Breast epithelium (tissue), 4 donors: ENCODE results near the gene PARM1. TPM values are rescaled to one million over a fixed set of nuclear protein-coding genes. Genes with fewer than 3 reads are reported as not detected.

Source experiments
- DNase-seq, 2 donors: peaks; one replicate each; pipeline ENCODE4 v3.0.0-alpha.2; 2019; ENCODE audit warnings: low spot score in 2 of 2
- H3K27ac ChIP-seq, 2 donors: fragments of 200-600 bp; sonication (generic) in 1 of 2; one replicate each; pipeline ENCODE4 v1.5.1; 2016 to 2019; ENCODE audit warnings: mild to moderate bottlenecking in 1 of 2
- H3K27me3 ChIP-seq, 2 donors: fragments of 200-600 bp; sonication (generic) in 1 of 2; one replicate each; pipeline versions ENCODE4 v1.5.1 to v1.6.0; 2017 to 2019; ENCODE audit warnings: control low read depth in 1 of 2, mild to moderate bottlenecking in 1 of 2
- H3K36me3 ChIP-seq: fragments of 200-600 bp; one replicate; pipeline ENCODE4 v1.5.1; 2019
- H3K4me1 ChIP-seq, 2 donors: fragments of 200-600 bp; sonication (generic); one replicate each; pipeline ENCODE4 v1.5.1; 2016 to 2019; ENCODE audit warnings: control low read depth in 1 of 2
- H3K4me3 ChIP-seq, 3 donors: fragments of 200-600 bp; sonication (generic); 1 replicate in 2 of 3; 2 replicates in 1 of 3; pipeline ENCODE4 v1.5.1; 2016 to 2019; ENCODE audit warnings: mild to moderate bottlenecking in 3 of 3, moderate library complexity in 2 of 3
- H3K9me3 ChIP-seq, 2 donors: fragments of 200-600 bp; sonication (generic) in 1 of 2; one replicate each; pipeline ENCODE4 v1.5.1; 2016 to 2019; ENCODE audit warnings: control low read depth in 1 of 2
- CTCF ChIP-seq, 3 donors: fragments of 450-650 bp; IDR thresholded peaks; one replicate each; pipeline ENCODE4 v1.5.1; 2016 to 2017; ENCODE audit warnings: antibody characterized with exemption in 3 of 3, mild to moderate bottlenecking in 3 of 3, moderate library complexity in 3 of 3
- POLR2A ChIP-seq: fragments of 450-650 bp; IDR thresholded peaks from one replicate; pipeline ENCODE4 v1.6.1; 2016; ENCODE audit warnings: antibody characterized with exemption, mild to moderate bottlenecking, moderate library complexity
- POLR2AphosphoS5 ChIP-seq, 3 donors: sonication (generic); formaldehyde crosslinking; IDR thresholded peaks; one replicate each; pipeline ENCODE4 v1.6.1; 2017; ENCODE audit warnings: antibody characterized with exemption in 3 of 3
- intact Hi-C: fragments of 100-400 bp; cut with DNase I; formaldehyde crosslinking; loops from one replicate; pipeline ENCODE4 v1.15.1; 2023; ENCODE audit warnings: low total_unique reads
- total RNA-seq, 3 donors: library from RNA; depleted of rRNA; stranded (reverse); fragments of >200 nt; gene quantifications; one replicate each; pipeline ENCODE4 v1.1.0, GENCODE V29; 2016

Gene PARM1
- total RNA-seq, 3 donors from 2014 or later, result 12.1 to 41.1 (median 18.0) TPM

GRCh38 chr4:74968456-74969164 is 35.7 kb downstream of the PARM1 start:
- H3K27ac ChIP-seq, result no peak overlapping the region
- no peak overlapping the region for H3K4me3 ChIP-seq
- H3K27me3 ChIP-seq, result no peaks in the 10 kb centered on the region
- intact Hi-C loops, result no loop called here
- H3K9me3 ChIP-seq, result no peaks in the 10 kb centered on the region
- H3K36me3 ChIP-seq, result no peaks in the 10 kb centered on the region
- DNase-seq, result no peak
- TF ChIP-seq CTCF (IDR thresholded peaks at IDR 0.05) (no peak), POLR2AphosphoS5 (IDR thresholded peaks at IDR 0.05) (no peak), POLR2A (no peak)
- H3K4me1 ChIP-seq, result no peaks in the 10 kb centered on the region

GRCh38 chr4:74969507-74970474 is 36.9 kb downstream of the PARM1 start:
- Histone ChIP-seq H3K9me3 (peaks cover 0 to 5% of the 10 kb centered on the region in 2 donors), H3K27me3 (no peaks in the 10 kb centered on the region), H3K36me3 (no peaks in the 10 kb centered on the region), H3K4me1 (no peaks in the 10 kb centered on the region), H3K4me3 (no peak overlapping the region), H3K27ac (no peak overlapping the region)
- no peak for DNase-seq
- no peak for TF ChIP-seq CTCF (IDR thresholded peaks at IDR 0.05)
- TF ChIP-seq POLR2A, result no peak
- no peak for TF ChIP-seq POLR2AphosphoS5 (IDR thresholded peaks at IDR 0.05)
- intact Hi-C loops, result no loop called here

GRCh38 chr4:74970577-74970976 is 37.7 kb downstream of the PARM1 start:
- H3K27me3 ChIP-seq, result no peaks in the 10 kb centered on the region
- intact Hi-C loops, result no loop called here
- TF ChIP-seq POLR2A (no peak), POLR2AphosphoS5 (IDR thresholded peaks at IDR 0.05) (no peak), CTCF (IDR thresholded peaks at IDR 0.05) (no peak)
- no peak overlapping the region for H3K4me3 ChIP-seq
- H3K36me3 ChIP-seq, result no peaks in the 10 kb centered on the region
- peaks cover 0 to 7% of the 10 kb centered on the region in 2 donors for H3K9me3 ChIP-seq
- H3K4me1 ChIP-seq, result no peaks in the 10 kb centered on the region
- DNase-seq, result no peak
- H3K27ac ChIP-seq, result no peak overlapping the region

GRCh38 chr4:74971862-74972261 is 38.9 kb downstream of the PARM1 start:
- Histone ChIP-seq H3K4me3 (no peak overlapping the region), H3K4me1 (no peaks in the 10 kb centered on the region), H3K27ac (no peak overlapping the region), H3K36me3 (no peaks in the 10 kb centered on the region), H3K9me3 (peaks cover 0 to 7% of the 10 kb centered on the region in 2 donors), H3K27me3 (no peaks in the 10 kb centered on the region)
- TF ChIP-seq POLR2AphosphoS5 (IDR thresholded peaks at IDR 0.05) (no peak), POLR2A (no peak), CTCF (IDR thresholded peaks at IDR 0.05) (no peak)
- DNase-seq, result no peak
- intact Hi-C loops, result loop anchor here (1.0 kb wide), 1 partner anchor 10 kb away; no protein-coding TSS in a partner anchor
